ENCODE results near the gene NAIF1.
"Not testable (repeated sequence)": the region's sequence is repeated elsewhere in the genome, so short reads cannot be mapped to it uniquely, and the experiment has no call there.

The NAIF1 gene

DNA sequence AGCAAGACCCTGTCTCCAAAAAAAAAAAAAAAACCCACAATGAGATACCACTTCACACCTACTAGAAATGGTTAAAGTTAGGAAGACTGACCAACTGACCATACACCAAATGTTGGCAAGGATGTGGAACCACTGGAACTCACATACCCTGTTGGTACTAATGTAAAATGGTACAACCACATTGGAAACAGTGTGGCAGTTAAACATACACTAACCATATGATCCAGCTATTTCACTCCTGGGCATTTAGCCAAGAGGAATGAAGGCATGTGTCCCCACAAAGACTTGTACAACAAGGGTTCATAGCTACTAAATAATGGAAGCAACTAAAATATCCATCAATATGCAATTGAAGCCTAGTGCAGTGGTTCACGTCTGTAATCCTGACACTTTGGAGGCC, 21.3 kb downstream of the NAIF1 start:
- H3F3A ChIP-seq (ENCODE audit: insufficient read depth, low read length), result no peaks in the 10 kb centered on the region
- H3K9me3 ChIP-seq (ENCODE audit: low read length), result no peaks in the 10 kb centered on the region
- no peak overlapping the region for H3K4me2 ChIP-seq (ENCODE audit: low read length)
- TF ChIP-seq CTCF (IDR thresholded peaks at IDR 0.05; ENCODE audit: low read length), result no peak
- no peaks in the 10 kb centered on the region for H3K4me1 ChIP-seq (ENCODE audit: insufficient read depth, low read length, severe bottlenecking)
- H3K36me3 ChIP-seq (ENCODE audit: insufficient read depth, low read length), result no peaks in the 10 kb centered on the region
- H3K4me3 ChIP-seq (ENCODE audit: low read depth, low read length, poor library complexity, severe bottlenecking), result no peak overlapping the region
- H4K20me1 ChIP-seq (ENCODE audit: insufficient read depth, low read length), result no peaks in the 10 kb centered on the region
- H2AFZ ChIP-seq (ENCODE audit: low read length), result no peak overlapping the region
- H3K27me3 ChIP-seq (ENCODE audit: insufficient read depth, low read length), result peaks cover 6% of the 10 kb centered on the region; the same call in 1 of the 2 replicates
- H3K9me2 ChIP-seq (ENCODE audit: low read depth, low read length), result no peaks in the 10 kb centered on the region
- H3K79me2 ChIP-seq (ENCODE audit: insufficient read depth, low read length), result no peaks in the 10 kb centered on the region
- H3K27ac ChIP-seq (ENCODE audit: low read depth, low read length, poor library complexity, severe bottlenecking), result no peak overlapping the region
- no peak overlapping the region for H3K9ac ChIP-seq (ENCODE audit: low read length)

- not testable (repeated sequence) for H3K4me2 ChIP-seq (ENCODE audit: low read length); H3K4me3 ChIP-seq (ENCODE audit: low read depth, low read length, poor library complexity, severe bottlenecking)
Observed at GRCh38 chr9:128045409-128045808, 21.7 kb downstream of the NAIF1 start.

DNA sequence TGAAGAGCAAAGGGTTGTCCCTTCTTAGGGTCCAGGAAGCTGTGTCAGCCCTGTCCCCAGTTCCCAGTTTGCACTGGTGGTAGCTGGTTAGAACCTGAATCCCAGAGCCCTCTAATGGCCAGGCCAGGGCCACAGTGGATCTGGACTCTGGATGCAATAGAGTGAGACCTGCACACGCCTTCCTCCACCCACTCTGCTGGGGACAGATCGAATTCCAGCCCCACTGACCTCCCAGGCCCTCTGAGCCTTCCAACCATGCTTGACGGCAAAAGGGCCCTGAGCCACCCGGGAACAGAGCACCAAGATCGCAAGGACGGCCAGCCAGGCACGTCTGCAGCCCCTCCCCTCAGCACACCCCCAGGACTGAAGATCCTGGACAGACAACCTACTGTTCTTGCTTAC, 23.7 kb downstream of the NAIF1 start:
- Histone ChIP-seq H3K9me3 (ENCODE audit: low read length) (no peaks in the 10 kb centered on the region), H3K4me2 (ENCODE audit: low read length) (no peak overlapping the region), H3K79me2 (ENCODE audit: insufficient read depth, low read length) (no peaks in the 10 kb centered on the region), H3K4me3 (ENCODE audit: low read depth, low read length, poor library complexity, severe bottlenecking) (no peak overlapping the region), H3K36me3 (ENCODE audit: insufficient read depth, low read length) (no peaks in the 10 kb centered on the region), H2AFZ (ENCODE audit: low read length) (no peak overlapping the region), H4K20me1 (ENCODE audit: insufficient read depth, low read length) (no peaks in the 10 kb centered on the region), H3K27me3 (ENCODE audit: insufficient read depth, low read length) (peaks cover 6% of the 10 kb centered on the region; the same call in 1 of the 2 replicates), H3F3A (ENCODE audit: insufficient read depth, low read length) (no peaks in the 10 kb centered on the region), H3K9ac (ENCODE audit: low read length) (no peak overlapping the region), H3K9me2 (ENCODE audit: low read depth, low read length) (no peaks in the 10 kb centered on the region), H3K27ac (ENCODE audit: low read depth, low read length, poor library complexity, severe bottlenecking) (no peak overlapping the region), H3K4me1 (ENCODE audit: insufficient read depth, low read length, severe bottlenecking) (no peaks in the 10 kb centered on the region)
- TF ChIP-seq CTCF (IDR thresholded peaks at IDR 0.05; ENCODE audit: low read length) (no peak), EZH2 (IDR thresholded peaks at IDR 0.05; ENCODE audit: borderline replicate concordance, low read length) (no peak)

More at GRCh38 chr9:128045409-128045808, 21.7 kb downstream of the NAIF1 start:
- not testable (repeated sequence) for H3K27me3 ChIP-seq (ENCODE audit: insufficient read depth, low read length); H3K4me1 ChIP-seq (ENCODE audit: insufficient read depth, low read length, severe bottlenecking); H3K79me2 ChIP-seq (ENCODE audit: insufficient read depth, low read length); H3K36me3 ChIP-seq (ENCODE audit: insufficient read depth, low read length); H2AFZ ChIP-seq (ENCODE audit: low read length); H3K27ac ChIP-seq (ENCODE audit: low read depth, low read length, poor library complexity, severe bottlenecking); H3F3A ChIP-seq (ENCODE audit: insufficient read depth, low read length); H4K20me1 ChIP-seq (ENCODE audit: insufficient read depth, low read length); H3K9ac ChIP-seq (ENCODE audit: low read length); H3K9me2 ChIP-seq (ENCODE audit: low read depth, low read length); H3K9me3 ChIP-seq (ENCODE audit: low read length)

GRCh38 chr9:128042043-128042442, 25.1 kb downstream of the NAIF1 start:
- Histone ChIP-seq H3K36me3 (ENCODE audit: insufficient read depth, low read length) (no peaks in the 10 kb centered on the region), H3K9me2 (ENCODE audit: low read depth, low read length) (no peaks in the 10 kb centered on the region), H4K20me1 (ENCODE audit: insufficient read depth, low read length) (no peaks in the 10 kb centered on the region), H3K4me3 (ENCODE audit: low read depth, low read length, poor library complexity, severe bottlenecking) (no peak overlapping the region), H3K4me2 (ENCODE audit: low read length) (no peak overlapping the region), H3K9me3 (ENCODE audit: low read length) (no peaks in the 10 kb centered on the region), H3K9ac (ENCODE audit: low read length) (no peak overlapping the region), H2AFZ (ENCODE audit: low read length) (no peak overlapping the region), H3K4me1 (ENCODE audit: insufficient read depth, low read length, severe bottlenecking) (no peaks in the 10 kb centered on the region), H3F3A (ENCODE audit: insufficient read depth, low read length) (no peaks in the 10 kb centered on the region), H3K79me2 (ENCODE audit: insufficient read depth, low read length) (no peaks in the 10 kb centered on the region), H3K27ac (ENCODE audit: low read depth, low read length, poor library complexity, severe bottlenecking) (no peak overlapping the region), H3K27me3 (ENCODE audit: insufficient read depth, low read length) (peaks cover 6% of the 10 kb centered on the region; the same call in 1 of the 2 replicates)
- TF ChIP-seq EZH2 (IDR thresholded peaks at IDR 0.05; ENCODE audit: borderline replicate concordance, low read length), result no peak

- not testable (repeated sequence) for H3K27ac ChIP-seq (ENCODE audit: low read depth, low read length, poor library complexity, severe bottlenecking); H3K27me3 ChIP-seq (ENCODE audit: insufficient read depth, low read length); H3K4me2 ChIP-seq (ENCODE audit: low read length); H3K4me3 ChIP-seq (ENCODE audit: low read depth, low read length, poor library complexity, severe bottlenecking); H3K9me2 ChIP-seq (ENCODE audit: low read depth, low read length); H4K20me1 ChIP-seq (ENCODE audit: insufficient read depth, low read length); H3F3A ChIP-seq (ENCODE audit: insufficient read depth, low read length); H3K36me3 ChIP-seq (ENCODE audit: insufficient read depth, low read length); H3K9ac ChIP-seq (ENCODE audit: low read length); H3K79me2 ChIP-seq (ENCODE audit: insufficient read depth, low read length); H3K9me3 ChIP-seq (ENCODE audit: low read length); H2AFZ ChIP-seq (ENCODE audit: low read length); H3K4me1 ChIP-seq (ENCODE audit: insufficient read depth, low read length, severe bottlenecking)
Observed at GRCh38 chr9:128040783-128041182, 26.3 kb downstream of the NAIF1 start.

- H3K36me3 ChIP-seq (ENCODE audit: insufficient read depth, low read length); H3K4me2 ChIP-seq (ENCODE audit: low read length); H3K9me3 ChIP-seq (ENCODE audit: low read length); H3K27ac ChIP-seq (ENCODE audit: low read depth, low read length, poor library complexity, severe bottlenecking); H3K27me3 ChIP-seq (ENCODE audit: insufficient read depth, low read length); H4K20me1 ChIP-seq (ENCODE audit: insufficient read depth, low read length); H3K4me3 ChIP-seq (ENCODE audit: low read depth, low read length, poor library complexity, severe bottlenecking); H2AFZ ChIP-seq (ENCODE audit: low read length); H3K79me2 ChIP-seq (ENCODE audit: insufficient read depth, low read length); H3K9ac ChIP-seq (ENCODE audit: low read length); H3K9me2 ChIP-seq (ENCODE audit: low read depth, low read length); H3K4me1 ChIP-seq (ENCODE audit: insufficient read depth, low read length, severe bottlenecking); H3F3A ChIP-seq (ENCODE audit: insufficient read depth, low read length): not testable (repeated sequence)
Observed at GRCh38 chr9:128036522-128036921, 30.6 kb downstream of the NAIF1 start.
